H1 (cell line): ENCODE results near the gene RLBP1.

Experiments used
- GABPA ChIP-seq: IDR thresholded peaks from 2 replicates; pipeline ENCODE4 v1.6.1; 2011; ENCODE audit warnings: mild to moderate bottlenecking, low read length, moderate library complexity, borderline replicate concordance; ENCODE audit not compliant: insufficient read depth
- KDM4A ChIP-seq: IDR thresholded peaks from one replicate; pipeline ENCODE4 v1.7.1; 2012; ENCODE audit warnings: low read depth, mild to moderate bottlenecking, moderate library complexity, low read length, inconsistent platforms; ENCODE audit not compliant: severe bottlenecking
- POLR2A ChIP-seq, 2 experiments: IDR thresholded peaks; 1 replicate in 1 of 2; 2 replicates in 1 of 2; pipeline ENCODE4 v1.6.1; 2011; ENCODE audit warnings: low read depth in 2 of 2, low read length in 2 of 2, mild to moderate bottlenecking in 2 of 2; ENCODE audit errors: control extremely low read depth in 1 of 2
- POLR2AphosphoS5 ChIP-seq: IDR thresholded peaks from 2 replicates; pipeline ENCODE4 v1.6.1; 2011; ENCODE audit warnings: low read depth, low read length
- TF ChIP-seq, protein P1 (sequence below), 3 experiments: IDR thresholded peaks; 1 replicate in 2 of 3; 2 replicates in 1 of 3; pipeline versions ENCODE4 v1.5.1 to v1.6.1; 2011; ENCODE audit warnings: low read length in 3 of 3, mild to moderate bottlenecking in 3 of 3, inconsistent platforms in 2 of 3, low read depth in 1 of 3, moderate library complexity in 1 of 3; ENCODE audit not compliant: insufficient read depth in 1 of 3; ENCODE audit errors: control extremely low read depth in 1 of 3
- TF ChIP-seq, protein P2 (sequence below): IDR thresholded peaks from 2 replicates; pipeline ENCODE4 v1.6.1; 2012; ENCODE audit warnings: inconsistent platforms

DNA sequence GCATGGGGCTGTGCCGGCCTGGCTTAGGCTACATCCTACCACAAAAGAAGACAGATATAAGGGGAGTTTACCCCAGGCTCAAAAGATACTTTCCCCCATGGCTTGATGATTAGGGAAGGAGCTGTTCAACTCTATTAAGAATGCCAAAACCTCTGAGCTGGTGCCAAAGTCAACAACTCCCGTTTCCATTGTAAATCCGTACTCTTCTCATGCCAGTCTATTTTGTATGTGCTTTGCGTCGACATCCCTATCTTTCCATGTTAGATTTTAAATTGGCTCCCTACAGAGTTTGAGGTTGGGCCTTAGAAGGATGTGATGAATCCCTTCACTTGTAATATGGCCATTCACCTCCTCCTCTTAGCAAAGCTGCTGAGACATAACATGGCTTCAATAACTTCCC is 46.9 kb downstream of the RLBP1 start:
- TF ChIP-seq POLR2AphosphoS5 (no peak), POLR2A (IDR thresholded peaks at IDR 0.05; ENCODE audit: control extremely low read depth in 1 of 2, low read depth in 2 of 2, low read length in 2 of 2) (no peak), KDM4A (no peak), GABPA (no peak)
- TF ChIP-seq, protein P1, sequence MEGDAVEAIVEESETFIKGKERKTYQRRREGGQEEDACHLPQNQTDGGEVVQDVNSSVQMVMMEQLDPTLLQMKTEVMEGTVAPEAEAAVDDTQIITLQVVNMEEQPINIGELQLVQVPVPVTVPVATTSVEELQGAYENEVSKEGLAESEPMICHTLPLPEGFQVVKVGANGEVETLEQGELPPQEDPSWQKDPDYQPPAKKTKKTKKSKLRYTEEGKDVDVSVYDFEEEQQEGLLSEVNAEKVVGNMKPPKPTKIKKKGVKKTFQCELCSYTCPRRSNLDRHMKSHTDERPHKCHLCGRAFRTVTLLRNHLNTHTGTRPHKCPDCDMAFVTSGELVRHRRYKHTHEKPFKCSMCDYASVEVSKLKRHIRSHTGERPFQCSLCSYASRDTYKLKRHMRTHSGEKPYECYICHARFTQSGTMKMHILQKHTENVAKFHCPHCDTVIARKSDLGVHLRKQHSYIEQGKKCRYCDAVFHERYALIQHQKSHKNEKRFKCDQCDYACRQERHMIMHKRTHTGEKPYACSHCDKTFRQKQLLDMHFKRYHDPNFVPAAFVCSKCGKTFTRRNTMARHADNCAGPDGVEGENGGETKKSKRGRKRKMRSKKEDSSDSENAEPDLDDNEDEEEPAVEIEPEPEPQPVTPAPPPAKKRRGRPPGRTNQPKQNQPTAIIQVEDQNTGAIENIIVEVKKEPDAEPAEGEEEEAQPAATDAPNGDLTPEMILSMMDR (IDR thresholded peaks at IDR 0.05; ENCODE audit: control extremely low read depth in 1 of 3, insufficient read depth in 1 of 3, low read depth in 1 of 3, low read length in 3 of 3): no peak
- TF ChIP-seq, protein P2, sequence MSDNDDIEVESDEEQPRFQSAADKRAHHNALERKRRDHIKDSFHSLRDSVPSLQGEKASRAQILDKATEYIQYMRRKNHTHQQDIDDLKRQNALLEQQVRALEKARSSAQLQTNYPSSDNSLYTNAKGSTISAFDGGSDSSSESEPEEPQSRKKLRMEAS: no peak
